ENCODE measurements around the gene KRTAP5-11.

- TF ChIP-seq CTCF (IDR thresholded peaks at IDR 0.05; ENCODE audit: poor library complexity) (no peak), EZH2 (IDR thresholded peaks at IDR 0.05; ENCODE audit: borderline replicate concordance) (no peak)
These were observed 37.2 kb downstream of the KRTAP5-11 start for GRCh38 chr11:71545405-71545966.

Data from hepatocyte (in vitro differentiated cells).